GM13976 (cell line): Measurements from ENCODE around the gene MAP3K12.
"Not testable (repeated sequence)": the region's sequence is repeated elsewhere in the genome, so short reads cannot be mapped to it uniquely, and the experiment has no call there.

Experiments
- DNase-seq: peaks from one replicate; pipeline ENCODE4 v3.0.0; 2012; ENCODE audit warnings: low spot score
- in situ Hi-C: fragments of 300-500 bp; cut with MboI; formaldehyde crosslinking; loops from one replicate; pipeline ENCODE4 v1.12.0; 2022; ENCODE audit warnings: low sequenced_read_pairs, mixed read lengths, inconsistent platforms; ENCODE audit not compliant: unreplicated experiment
- TF ChIP-seq, protein P1 (sequence below): IDR thresholded peaks from 2 replicates; pipeline ENCODE4 v1.5.1; 2012; ENCODE audit warnings: borderline replicate concordance, mild to moderate bottlenecking; ENCODE audit not compliant: insufficient read depth; ENCODE audit errors: extremely low read depth, missing control alignments, control extremely low read depth

MAP3K12 gene

GRCh38 chr12:53454707-53455106 is 44.6 kb downstream of the MAP3K12 start:
- TF ChIP-seq, protein P1, sequence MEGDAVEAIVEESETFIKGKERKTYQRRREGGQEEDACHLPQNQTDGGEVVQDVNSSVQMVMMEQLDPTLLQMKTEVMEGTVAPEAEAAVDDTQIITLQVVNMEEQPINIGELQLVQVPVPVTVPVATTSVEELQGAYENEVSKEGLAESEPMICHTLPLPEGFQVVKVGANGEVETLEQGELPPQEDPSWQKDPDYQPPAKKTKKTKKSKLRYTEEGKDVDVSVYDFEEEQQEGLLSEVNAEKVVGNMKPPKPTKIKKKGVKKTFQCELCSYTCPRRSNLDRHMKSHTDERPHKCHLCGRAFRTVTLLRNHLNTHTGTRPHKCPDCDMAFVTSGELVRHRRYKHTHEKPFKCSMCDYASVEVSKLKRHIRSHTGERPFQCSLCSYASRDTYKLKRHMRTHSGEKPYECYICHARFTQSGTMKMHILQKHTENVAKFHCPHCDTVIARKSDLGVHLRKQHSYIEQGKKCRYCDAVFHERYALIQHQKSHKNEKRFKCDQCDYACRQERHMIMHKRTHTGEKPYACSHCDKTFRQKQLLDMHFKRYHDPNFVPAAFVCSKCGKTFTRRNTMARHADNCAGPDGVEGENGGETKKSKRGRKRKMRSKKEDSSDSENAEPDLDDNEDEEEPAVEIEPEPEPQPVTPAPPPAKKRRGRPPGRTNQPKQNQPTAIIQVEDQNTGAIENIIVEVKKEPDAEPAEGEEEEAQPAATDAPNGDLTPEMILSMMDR = no peak
- no peak for DNase-seq
- in situ Hi-C loops = no loop called here

DNA sequence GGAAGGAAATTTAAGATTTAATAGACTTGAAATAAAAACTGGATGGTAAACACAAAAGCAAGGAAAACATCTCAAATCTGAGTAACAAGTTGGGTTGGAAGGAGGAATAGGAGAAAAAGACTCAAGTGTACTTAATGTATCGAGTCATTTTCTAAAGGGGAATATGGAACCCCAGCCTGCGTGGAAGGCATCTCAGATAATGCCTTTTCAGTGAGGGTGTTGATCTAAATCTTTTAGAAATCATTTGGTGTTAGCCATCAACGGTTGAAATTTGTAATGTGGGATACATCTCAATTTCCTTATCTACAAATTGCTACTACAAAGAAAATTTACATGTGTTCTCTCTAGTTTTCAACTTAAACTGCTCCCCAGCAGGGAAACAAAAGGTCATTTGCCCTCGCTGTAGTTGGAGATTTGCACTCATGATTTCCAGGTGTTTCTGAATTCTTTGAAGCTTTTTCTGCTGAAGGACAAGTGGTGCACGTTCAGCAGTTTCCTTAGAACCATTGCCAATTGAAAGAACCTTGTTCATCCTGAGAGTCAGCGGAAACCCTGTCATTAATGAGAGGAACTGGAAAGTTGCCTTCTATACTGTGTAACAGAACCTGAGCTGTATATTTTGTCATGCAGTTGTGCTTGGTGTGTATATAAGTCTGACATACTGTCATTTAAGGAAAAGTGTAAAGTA is 45.2 kb downstream of the MAP3K12 start:
- TF ChIP-seq, protein P1 = no peak
- DNase-seq = no peak
- in situ Hi-C loops = no loop called here

DNA sequence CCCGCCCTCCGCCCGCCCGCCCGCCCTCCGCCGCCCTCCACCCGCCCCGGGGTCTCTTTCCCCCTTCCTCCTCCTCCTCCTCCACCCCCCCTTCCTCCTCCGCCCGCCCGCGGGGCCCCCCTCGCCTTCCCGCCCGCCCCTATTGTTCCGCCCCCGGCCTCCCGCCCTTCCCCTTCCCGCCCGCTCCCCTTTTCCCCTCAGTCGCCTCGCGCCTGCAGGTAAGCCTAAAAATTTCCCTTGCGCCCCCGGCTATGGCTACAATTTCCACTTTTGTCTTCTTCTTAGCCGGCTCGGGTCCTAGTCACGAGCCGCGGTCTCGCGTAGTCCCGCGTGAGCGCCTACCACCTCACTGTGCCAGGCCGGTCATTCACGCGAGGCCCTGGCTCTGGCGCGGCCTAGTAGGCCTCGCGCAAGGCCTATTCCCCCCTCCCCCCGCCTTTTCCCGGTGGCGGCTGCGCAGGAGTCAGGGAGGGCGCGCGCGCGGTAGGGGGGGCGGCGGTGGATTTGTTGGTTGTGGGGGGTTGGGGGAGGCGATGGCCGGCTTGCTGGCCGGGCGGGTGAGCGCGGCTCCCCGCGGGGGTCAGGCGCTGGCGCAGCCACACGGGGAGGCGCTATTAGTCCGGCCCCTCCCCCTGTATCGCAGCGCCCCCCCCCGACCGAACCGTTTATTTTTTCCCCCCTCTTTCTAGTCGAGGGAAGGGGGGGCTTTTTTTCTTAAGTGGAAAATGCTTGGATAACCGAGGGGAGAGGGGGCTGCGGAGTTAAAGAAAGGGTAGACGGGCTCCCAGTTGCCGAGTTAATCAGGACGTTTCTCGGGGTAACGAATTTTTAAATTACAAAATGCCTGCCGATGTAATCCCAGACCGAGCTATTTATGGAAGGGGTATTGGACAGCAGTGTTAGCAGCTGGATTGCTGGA is 46.8 kb downstream of the MAP3K12 start:
- in situ Hi-C loops = no loop called here
- TF ChIP-seq, protein P1 = peak; percentile 41
- peak; percentile 87 for DNase-seq

DNA sequence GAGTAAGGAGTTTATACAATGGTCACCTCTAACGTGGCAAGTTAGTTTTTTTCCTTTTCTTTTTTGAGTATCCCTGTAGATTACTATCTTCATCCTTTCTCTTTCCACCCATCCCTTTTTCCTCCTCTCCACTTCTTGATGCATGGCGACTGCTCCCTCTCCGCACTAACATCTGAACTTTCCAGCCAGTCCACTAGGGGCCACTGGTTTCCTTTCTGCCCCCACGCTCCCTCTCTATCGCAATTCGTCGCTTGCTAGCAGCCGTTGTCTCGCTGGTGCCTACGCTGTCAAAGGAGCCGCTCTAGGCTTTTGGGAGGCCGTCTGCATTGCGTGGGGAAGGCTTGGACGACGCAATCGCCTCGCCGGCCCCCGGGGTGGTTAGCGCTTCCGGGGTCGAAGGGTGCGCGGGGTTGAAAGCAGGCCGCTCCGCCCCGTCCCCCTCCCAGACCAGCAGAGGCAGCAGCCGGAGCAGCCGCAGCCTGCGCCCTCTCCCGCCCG is 47.5 kb downstream of the MAP3K12 start, which contains the start of gene PCBP2:
PCBP2 (plus strand) TSS at position 442 of the 498 bp plus-strand sequence. CDS start 2,699 bp downstream, outside the sequence.
- peak; percentile 97 for DNase-seq
- TF ChIP-seq, protein P1 = peak; percentile 91
- in situ Hi-C loops = no loop called here

- in situ Hi-C loops = no loop called here
Measured at GRCh38 chr12:53450936-53451335, 48.3 kb downstream of the MAP3K12 start.

GRCh38 chr12:53444593-53445325 is 54.5 kb downstream of the MAP3K12 start:
- DNase-seq, in situ Hi-C loops: not testable (repeated sequence)

More at GRCh38 chr12:53450936-53451335, 48.3 kb downstream of the MAP3K12 start:
- DNase-seq = no peak
- TF ChIP-seq, protein P1 = no peak
